Upper lobe of left lung (tissue), 6 donors: ENCODE results near the gene POLQ. TPM values are rescaled to one million over a fixed set of nuclear protein-coding genes. Genes with fewer than 3 reads are reported as not detected.

Experiments used
- ATAC-seq, 2 donors: fragments of 200-7000 bp; cut with Tn5 transposase; one replicate each; pipeline ENCODE4 v1.9.1; 2022; ENCODE audit warnings: mild to moderate bottlenecking in 2 of 2, moderate library complexity in 2 of 2; ENCODE audit not compliant: low FRiP score in 2 of 2
- DNase-seq, 2 donors: peaks; one replicate each; pipeline ENCODE4 v3.0.0-alpha.2; 2019 to 2020
- H3K27ac ChIP-seq, 4 donors: fragments of 200-600 bp; sonication (generic); one replicate each; pipeline ENCODE4 v1.5.1; 2016 to 2019
- H3K27me3 ChIP-seq, 4 donors: fragments of 200-600 bp; sonication (generic); one replicate each; pipeline ENCODE4 v1.5.1; 2017 to 2019
- H3K36me3 ChIP-seq, 4 donors: fragments of 200-600 bp; sonication (generic); one replicate each; pipeline ENCODE4 v1.5.1; 2016 to 2019
- H3K4me1 ChIP-seq, 4 donors: fragments of 200-600 bp; sonication (generic); one replicate each; pipeline ENCODE4 v1.5.1; 2018 to 2019
- H3K4me3 ChIP-seq, 4 donors: fragments of 200-600 bp; sonication (generic); one replicate each; pipeline ENCODE4 v1.5.1; 2017 to 2019; ENCODE audit warnings: mild to moderate bottlenecking in 2 of 4, moderate library complexity in 1 of 4
- H3K9me3 ChIP-seq, 4 donors: fragments of 200-600 bp; sonication (generic); one replicate each; pipeline ENCODE4 v1.5.1; 2018 to 2019
- CTCF ChIP-seq, 6 experiments: fragments of 450-650 bp in 4 of 6; fragments of 200-600 bp in 2 of 6; sonication (generic) in 2 of 6; IDR thresholded peaks; one replicate each; pipeline ENCODE4 v1.5.1; 2016 to 2019; ENCODE audit warnings: antibody characterized with exemption in 6 of 6
- EP300 ChIP-seq, 4 donors: sonication (generic); formaldehyde crosslinking; IDR thresholded peaks; one replicate each; pipeline ENCODE4 v1.5.1; 2017; ENCODE audit warnings: antibody characterized with exemption in 4 of 4, control low read depth in 2 of 4
- POLR2A ChIP-seq, 4 donors: fragments of 450-650 bp; IDR thresholded peaks; one replicate each; pipeline ENCODE4 v1.5.1; 2016 to 2017; ENCODE audit warnings: antibody characterized with exemption in 4 of 4, mild to moderate bottlenecking in 2 of 4
- POLR2AphosphoS5 ChIP-seq, 2 donors: sonication (generic); formaldehyde crosslinking; IDR thresholded peaks; one replicate each; pipeline ENCODE4 v1.5.1; 2017; ENCODE audit warnings: antibody characterized with exemption in 2 of 2
- WGBS, 2 donors: methylation state at CpG; one replicate each; pipeline ENCODE4 v1.1.5; 2017 to 2018; 5-methylcytosine and 5-hydroxymethylcytosine counted together
- total RNA-seq, 6 donors: library from RNA; depleted of rRNA in 4 of 6; stranded (reverse); fragments of >200 nt in 4 of 6; gene quantifications; one replicate each; pipeline versions ENCODE4 v1.1.0 to v1.2.1, GENCODE V29; 2016 to 2021
- donor health status: DM: no; HTN: no; CAD: no; lungs with moderate emphysema.
- donor health status: DM: no; HTN: yes; CAD: no; lungs with severe emphysema.

POLQ gene
- total RNA-seq, 6 donors from 2014 or later: under 0.01 to 1.2 (median 0.46) TPM

DNA sequence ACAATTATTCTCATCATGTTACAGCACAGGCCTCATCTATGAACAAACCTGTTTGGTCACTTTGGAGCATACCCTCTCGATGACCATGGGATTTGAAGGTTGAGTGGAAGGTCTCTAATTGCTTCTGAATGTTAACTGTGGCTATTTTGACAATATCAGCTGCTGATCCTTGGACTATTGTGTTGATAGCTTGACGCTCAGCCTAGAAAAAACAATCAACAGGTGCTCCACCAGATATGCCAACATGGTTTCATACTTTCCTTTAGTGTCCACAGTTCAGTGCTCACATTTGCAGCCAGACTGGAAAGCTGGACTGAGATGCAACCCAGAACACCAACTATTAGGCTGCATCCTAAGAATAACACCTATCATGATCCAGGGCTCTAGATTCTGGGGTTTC lies 109.7 kb downstream of the POLQ start:
- ATAC-seq (no peak), DNase-seq (no peak)
- Histone ChIP-seq H3K9me3 (no peaks in the 10 kb centered on the region), H3K36me3 (no peaks in the 10 kb centered on the region), H3K27ac (no peak overlapping the region), H3K4me1 (no peaks in the 10 kb centered on the region), H3K27me3 (no peaks in the 10 kb centered on the region), H3K4me3 (no peak overlapping the region)
- TF ChIP-seq EP300 (IDR thresholded peaks at IDR 0.05) (no peak), POLR2A (IDR thresholded peaks at IDR 0.05) (no peak), POLR2AphosphoS5 (IDR thresholded peaks at IDR 0.05) (no peak), CTCF (IDR thresholded peaks at IDR 0.05) (no peak)
- WGBS, 2 donors: 91 to 93% methylated on average over 2 of the region's 2 CpGs

GRCh38 chr3:121431726-121432517 lies 113.9 kb downstream of the POLQ start:
- Histone ChIP-seq H3K4me3 (peak overlapping the region in 3 of 4 donors; percentile 9 to 31 (median 24)), H3K9me3 (no peaks in the 10 kb centered on the region), H3K4me1 (no peaks in the 10 kb centered on the region), H3K27me3 (no peaks in the 10 kb centered on the region), H3K27ac (no peak overlapping the region), H3K36me3 (no peaks in the 10 kb centered on the region)
- 67 to 68% methylated on average over 5 of the region's 5 CpGs for WGBS, 2 donors
- peak in 1 of 2 donors; percentile 31 for DNase-seq
- ATAC-seq: peak in 1 of 2 donors; percentile 80
- TF ChIP-seq POLR2A (IDR thresholded peaks at IDR 0.05) (no peak), EP300 (IDR thresholded peaks at IDR 0.05) (no peak), POLR2AphosphoS5 (IDR thresholded peaks at IDR 0.05) (no peak), CTCF (IDR thresholded peaks at IDR 0.05) (no peak)

DNA sequence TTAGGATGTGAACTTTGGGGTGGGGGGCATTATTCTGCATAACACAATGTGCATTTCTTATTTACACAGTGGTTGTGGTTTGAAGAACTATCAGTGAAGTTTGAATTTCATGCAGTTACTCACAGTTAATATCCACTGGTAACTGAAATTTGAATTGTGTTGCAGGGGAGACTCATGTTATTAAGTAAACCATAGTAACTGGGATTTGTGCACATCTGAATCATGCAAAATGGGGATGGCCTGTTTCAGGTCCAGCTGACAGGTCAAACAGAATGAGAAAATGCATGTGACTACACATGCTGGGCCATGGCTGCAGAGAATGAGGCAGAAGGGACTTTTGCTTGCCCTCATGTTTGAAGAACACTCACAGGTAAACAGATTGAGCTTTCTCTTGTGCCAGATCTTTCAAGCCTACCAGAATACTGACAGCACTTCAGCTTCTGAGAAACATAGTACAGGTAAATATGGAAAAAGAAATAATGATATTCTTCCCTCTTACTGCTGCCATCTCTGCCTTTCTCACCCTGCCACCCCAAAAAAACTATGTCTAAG lies 115.0 kb downstream of the POLQ start:
- no peak for ATAC-seq
- Histone ChIP-seq H3K4me3 (no peak overlapping the region), H3K27ac (no peak overlapping the region), H3K4me1 (no peaks in the 10 kb centered on the region), H3K9me3 (no peaks in the 10 kb centered on the region), H3K36me3 (no peaks in the 10 kb centered on the region), H3K27me3 (no peaks in the 10 kb centered on the region)
- DNase-seq: no peak
- no peak for TF ChIP-seq POLR2AphosphoS5 (IDR thresholded peaks at IDR 0.05)
- TF ChIP-seq CTCF (IDR thresholded peaks at IDR 0.05): no peak
- no peak for TF ChIP-seq POLR2A (IDR thresholded peaks at IDR 0.05)
- TF ChIP-seq EP300 (IDR thresholded peaks at IDR 0.05): no peak

DNA sequence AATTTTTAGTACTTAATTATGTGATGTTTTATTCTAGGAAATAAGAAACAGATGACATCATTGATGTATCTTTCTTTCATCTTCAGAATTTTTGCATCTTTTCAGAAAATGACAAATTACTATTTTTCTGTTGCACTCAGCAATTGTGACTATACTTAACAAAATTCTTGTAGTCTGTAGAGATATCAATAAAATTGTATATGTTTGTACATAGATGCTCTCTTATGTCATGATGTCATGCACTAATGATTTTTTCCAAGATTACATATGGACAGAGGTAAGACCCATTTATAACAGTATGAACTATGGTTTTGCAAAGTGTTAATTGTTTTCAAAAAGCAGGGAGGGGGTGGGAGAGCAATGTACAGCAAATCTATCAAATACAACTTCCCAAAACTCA lies 121.2 kb downstream of the POLQ start:
- TF ChIP-seq POLR2A (IDR thresholded peaks at IDR 0.05): no peak
- TF ChIP-seq CTCF (IDR thresholded peaks at IDR 0.05): no peak
- no peak for TF ChIP-seq POLR2AphosphoS5 (IDR thresholded peaks at IDR 0.05)
- no peak for TF ChIP-seq EP300 (IDR thresholded peaks at IDR 0.05)
- Histone ChIP-seq H3K27me3 (no peaks in the 10 kb centered on the region), H3K36me3 (no peaks in the 10 kb centered on the region), H3K4me1 (no peaks in the 10 kb centered on the region), H3K27ac (no peak overlapping the region), H3K4me3 (no peak overlapping the region), H3K9me3 (no peaks in the 10 kb centered on the region)
- ATAC-seq (no peak), DNase-seq (no peak)

DNA sequence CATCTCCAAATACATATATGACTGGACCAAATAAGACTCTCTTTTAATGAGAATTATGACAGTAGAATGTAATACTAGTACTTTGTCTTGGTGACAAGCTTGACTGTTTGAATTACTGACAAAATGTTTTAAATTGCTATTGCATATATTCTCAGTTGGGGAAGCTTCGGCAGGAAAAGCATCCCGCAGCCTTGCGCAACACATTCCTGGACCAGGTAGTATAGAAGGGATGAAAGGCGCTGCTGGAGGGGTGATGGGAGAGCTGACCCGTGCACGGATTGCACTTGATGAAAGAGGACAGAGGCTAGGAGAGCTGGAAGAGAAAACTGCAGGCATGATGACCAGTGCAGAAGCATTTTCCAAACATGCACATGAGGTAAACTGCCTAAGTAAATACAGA lies 127.6 kb downstream of the POLQ start:
- 85 to 88% methylated on average over 6 of the region's 6 CpGs for WGBS, 2 donors
- Histone ChIP-seq H3K27me3 (no peaks in the 10 kb centered on the region), H3K4me3 (no peak overlapping the region), H3K36me3 (no peaks in the 10 kb centered on the region), H3K27ac (no peak overlapping the region), H3K9me3 (no peaks in the 10 kb centered on the region), H3K4me1 (no peaks in the 10 kb centered on the region)
- ATAC-seq: no peak
- no peak for DNase-seq
- TF ChIP-seq CTCF (IDR thresholded peaks at IDR 0.05) (no peak), POLR2A (IDR thresholded peaks at IDR 0.05) (no peak), POLR2AphosphoS5 (IDR thresholded peaks at IDR 0.05) (no peak), EP300 (IDR thresholded peaks at IDR 0.05) (no peak)
